ENCODE measurements around the gene PRR7.

- TF ChIP-seq SP2 (tag by site-specific recombination; IDR thresholded peaks at IDR 0.05) (no peak; the same call in 1 of the 2 replicates), CTCF (tag by site-specific recombination; IDR thresholded peaks at IDR 0.05) (no peak), ZNF274 (IDR thresholded peaks at IDR 0.05; ENCODE audit: low read length) (no peak), ZNF274 (tag by site-specific recombination; IDR thresholded peaks at IDR 0.05; ENCODE audit: borderline replicate concordance) (no peak), PRDM4 (tag by site-specific recombination; IDR thresholded peaks at IDR 0.05) (no peak), ZNF350 (tag by site-specific recombination; IDR thresholded peaks at IDR 0.05) (no peak), ZNF302 (tag by site-specific recombination; IDR thresholded peaks at IDR 0.05; ENCODE audit: low read depth) (no peak), ZNF837 (tag by site-specific recombination; IDR thresholded peaks at IDR 0.05) (no peak), SETDB1 (IDR thresholded peaks at IDR 0.05; ENCODE audit: insufficient read length, low read length) (no peak), ZNF513 (tag by site-specific recombination; IDR thresholded peaks at IDR 0.05) (no peak), SP3 (tag by site-specific recombination; IDR thresholded peaks at IDR 0.05) (no peak), PRDM2 (tag by site-specific recombination; IDR thresholded peaks at IDR 0.05; ENCODE audit: borderline replicate concordance) (no peak), ZNF133 (tag by site-specific recombination; IDR thresholded peaks at IDR 0.05) (no peak)
Measured at GRCh38 chr5:177453852-177454396, 7.3 kb downstream of the PRR7 start.
